Astrocyte (in vitro differentiated cells and primary cell): Measurements from ENCODE around the gene CLDN4.

Experiments used
- EZH2 ChIP-seq: IDR thresholded peaks from 2 replicates; pipeline ENCODE4 v1.6.1; 2012; ENCODE audit warnings: mild to moderate bottlenecking, low read length, inconsistent platforms; ENCODE audit not compliant: insufficient read depth
- TF ChIP-seq, protein P1 (sequence below): IDR thresholded peaks from 2 replicates; pipeline ENCODE4 v1.5.1; 2011; ENCODE audit warnings: low read depth, mild to moderate bottlenecking, inconsistent platforms, low read length, moderate library complexity; ENCODE audit not compliant: insufficient read depth

DNA sequence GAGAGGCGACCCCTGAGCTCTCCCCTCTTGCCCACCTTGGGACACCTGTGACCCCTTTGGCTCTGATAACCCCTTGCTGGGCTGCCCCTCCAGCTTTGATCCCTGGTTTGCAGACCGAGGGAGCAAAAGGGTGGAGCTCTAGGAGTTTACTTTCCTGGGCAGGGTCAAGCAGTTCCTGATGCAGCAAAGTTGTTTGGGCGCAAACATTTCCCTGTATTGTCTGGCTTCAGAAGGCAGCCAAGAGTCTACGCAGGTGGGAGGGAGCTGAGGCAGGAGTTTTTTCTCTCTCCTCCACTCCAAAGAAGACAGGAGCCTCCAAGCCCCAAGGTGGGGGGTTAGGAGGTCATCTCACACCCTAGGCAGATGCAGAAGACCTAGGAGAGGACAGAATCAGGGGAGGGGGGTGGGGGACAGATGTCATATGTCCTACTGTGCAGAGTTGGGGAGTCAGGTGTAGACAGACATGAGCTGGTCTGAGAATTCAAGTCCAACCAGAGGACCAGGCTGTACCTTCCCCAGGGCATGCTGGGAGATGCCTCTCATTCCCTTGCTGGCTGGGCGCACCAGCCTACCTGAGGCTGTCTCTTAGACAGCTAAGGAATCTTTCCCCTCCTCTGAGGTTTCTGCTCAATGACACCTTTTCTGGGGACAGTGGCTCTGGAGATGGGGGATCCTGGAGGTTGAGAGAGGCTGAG is 50.7 kb downstream of the CLDN4 start:
- TF ChIP-seq, protein P1, sequence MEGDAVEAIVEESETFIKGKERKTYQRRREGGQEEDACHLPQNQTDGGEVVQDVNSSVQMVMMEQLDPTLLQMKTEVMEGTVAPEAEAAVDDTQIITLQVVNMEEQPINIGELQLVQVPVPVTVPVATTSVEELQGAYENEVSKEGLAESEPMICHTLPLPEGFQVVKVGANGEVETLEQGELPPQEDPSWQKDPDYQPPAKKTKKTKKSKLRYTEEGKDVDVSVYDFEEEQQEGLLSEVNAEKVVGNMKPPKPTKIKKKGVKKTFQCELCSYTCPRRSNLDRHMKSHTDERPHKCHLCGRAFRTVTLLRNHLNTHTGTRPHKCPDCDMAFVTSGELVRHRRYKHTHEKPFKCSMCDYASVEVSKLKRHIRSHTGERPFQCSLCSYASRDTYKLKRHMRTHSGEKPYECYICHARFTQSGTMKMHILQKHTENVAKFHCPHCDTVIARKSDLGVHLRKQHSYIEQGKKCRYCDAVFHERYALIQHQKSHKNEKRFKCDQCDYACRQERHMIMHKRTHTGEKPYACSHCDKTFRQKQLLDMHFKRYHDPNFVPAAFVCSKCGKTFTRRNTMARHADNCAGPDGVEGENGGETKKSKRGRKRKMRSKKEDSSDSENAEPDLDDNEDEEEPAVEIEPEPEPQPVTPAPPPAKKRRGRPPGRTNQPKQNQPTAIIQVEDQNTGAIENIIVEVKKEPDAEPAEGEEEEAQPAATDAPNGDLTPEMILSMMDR = no peak
- TF ChIP-seq EZH2 = no peak
